SHP77 (cell line): ENCODE data around the gene CRYZL1.
A peak's percentile ranks its signal among the peaks of the same experiment; 100 is the strongest.

ENCODE experiments used
- DNase-seq, 2 experiments: peaks; one replicate each; lab custom pipeline; 2025; lab: John Stamatoyannopoulos, UW

The CRYZL1 gene

GRCh38 chr21:33541105-33541711 lies 100.3 kb downstream of the CRYZL1 start:
- peak in 1 of 2 experiments; percentile 25 for DNase-seq

GRCh38 chr21:33540711-33541104 lies 100.8 kb downstream of the CRYZL1 start:
- DNase-seq = no peak

- DNase-seq = no peak
Measured at GRCh38 chr21:33539616-33540015, 101.9 kb downstream of the CRYZL1 start.
